Ectodermal cell (in vitro differentiated cells): ENCODE measurements around the gene ITPK1.
"Not testable (repeated sequence)": the region's sequence is repeated elsewhere in the genome, so short reads cannot be mapped to it uniquely, and the experiment has no call there.

Experiments used
- H3K27ac ChIP-seq: 2 replicates; pipeline ENCODE4 v1.7.0; 2013; ENCODE audit warnings: mild to moderate bottlenecking, low read depth, low read length; ENCODE audit not compliant: insufficient read depth, poor library complexity, severe bottlenecking
- H3K27me3 ChIP-seq: 2 replicates; pipeline ENCODE4 v1.7.0; 2013; ENCODE audit warnings: mild to moderate bottlenecking, low read length; ENCODE audit not compliant: insufficient read depth, control insufficient read depth, poor library complexity, severe bottlenecking
- H3K36me3 ChIP-seq: one replicate; pipeline ENCODE4 v1.7.0; 2013; ENCODE audit warnings: low read length; ENCODE audit not compliant: control insufficient read depth, insufficient read depth
- H3K4me1 ChIP-seq: one replicate; pipeline ENCODE4 v1.7.0; 2013; ENCODE audit warnings: low read length; ENCODE audit not compliant: control insufficient read depth, insufficient read depth
- H3K4me3 ChIP-seq: 2 replicates; pipeline ENCODE4 v1.7.0; 2013; ENCODE audit warnings: low read depth, low read length, control low read depth; ENCODE audit not compliant: insufficient read depth
- H3K9me3 ChIP-seq: 2 replicates; pipeline ENCODE4 v1.7.0; 2013; ENCODE audit warnings: mild to moderate bottlenecking, low read length, moderate library complexity; ENCODE audit not compliant: control insufficient read depth
- WGBS, 2 experiments: methylation state at CpG; one replicate each; pipeline ENCODE4 v1.1.7; 2013; ENCODE audit warnings: missing lambda C conversion rate in 2 of 2; 5-methylcytosine and 5-hydroxymethylcytosine counted together

ITPK1 gene

GRCh38 chr14:93150227-93151208 lies 34.8 kb upstream of the ITPK1 start:
- Histone ChIP-seq H3K27ac (no peak overlapping the region), H3K27me3 (no peaks in the 10 kb centered on the region), H3K4me3 (no peak overlapping the region), H3K36me3 (no peaks in the 10 kb centered on the region), H3K4me1 (peaks cover 16% of the 10 kb centered on the region), H3K9me3 (no peaks in the 10 kb centered on the region)
- 48 to 50% methylated on average over 16 of the region's 16 CpGs for WGBS, 2 experiments

GRCh38 chr14:93148979-93149378 lies 33.3 kb upstream of the ITPK1 start:
- peaks cover 16% of the 10 kb centered on the region for H3K4me1 ChIP-seq
- H3K4me3 ChIP-seq: no peak overlapping the region
- H3K9me3 ChIP-seq: no peaks in the 10 kb centered on the region
- H3K36me3 ChIP-seq: no peaks in the 10 kb centered on the region
- no peaks in the 10 kb centered on the region for H3K27me3 ChIP-seq
- WGBS, 2 experiments: 92 to 93% methylated on average over 8 of the region's 8 CpGs
- no peak overlapping the region for H3K27ac ChIP-seq

GRCh38 chr14:93146119-93146518 lies 30.4 kb upstream of the ITPK1 start:
- Histone ChIP-seq H3K36me3 (no peaks in the 10 kb centered on the region), H3K4me1 (peaks cover 16% of the 10 kb centered on the region), H3K4me3 (no peak overlapping the region), H3K9me3 (no peaks in the 10 kb centered on the region), H3K27me3 (no peaks in the 10 kb centered on the region), H3K27ac (no peak overlapping the region)
- 93 to 95% methylated on average over 9 of the region's 9 CpGs for WGBS, 2 experiments

- no peaks in the 10 kb centered on the region for H3K36me3 ChIP-seq
- H3K27ac ChIP-seq: no peak overlapping the region
- no peaks in the 10 kb centered on the region for H3K27me3 ChIP-seq
- no peak overlapping the region for H3K4me3 ChIP-seq
- WGBS, 2 experiments: 93% methylated on average over 13 of the region's 13 CpGs
- H3K9me3 ChIP-seq: no peaks in the 10 kb centered on the region
- H3K4me1 ChIP-seq: peaks cover 4% of the 10 kb centered on the region
These were observed 27.3 kb upstream of the ITPK1 start for GRCh38 chr14:93142854-93143652.

GRCh38 chr14:93137864-93138263 lies 22.1 kb upstream of the ITPK1 start:
- Histone ChIP-seq H3K27me3 (no peaks in the 10 kb centered on the region), H3K9me3 (no peaks in the 10 kb centered on the region), H3K4me3 (no peak overlapping the region), H3K27ac (no peak overlapping the region), H3K36me3 (no peaks in the 10 kb centered on the region), H3K4me1 (no peaks in the 10 kb centered on the region)
- 83 to 84% methylated on average over 17 of the region's 17 CpGs for WGBS, 2 experiments

GRCh38 chr14:93136508-93136907 lies 20.8 kb upstream of the ITPK1 start:
- not testable (repeated sequence) for H3K27ac ChIP-seq, H3K27me3 ChIP-seq, H3K4me1 ChIP-seq, H3K36me3 ChIP-seq, H3K9me3 ChIP-seq, H3K4me3 ChIP-seq
- WGBS, 2 experiments: 94 to 95% methylated on average over 13 of the region's 13 CpGs

GRCh38 chr14:93136009-93136408 lies 20.3 kb upstream of the ITPK1 start:
- no peaks in the 10 kb centered on the region for H3K9me3 ChIP-seq
- 86 to 89% methylated on average over 8 of the region's 8 CpGs for WGBS, 2 experiments
- H3K36me3 ChIP-seq: no peaks in the 10 kb centered on the region
- no peak overlapping the region for H3K4me3 ChIP-seq
- no peak overlapping the region for H3K27ac ChIP-seq
- no peaks in the 10 kb centered on the region for H3K27me3 ChIP-seq
- no peaks in the 10 kb centered on the region for H3K4me1 ChIP-seq

- H3K9me3 ChIP-seq: no peaks in the 10 kb centered on the region
- H3K36me3 ChIP-seq: no peaks in the 10 kb centered on the region
- no peaks in the 10 kb centered on the region for H3K27me3 ChIP-seq
- 92% methylated on average over 5 of the region's 5 CpGs for WGBS, 2 experiments
- H3K27ac ChIP-seq: no peak overlapping the region
- no peaks in the 10 kb centered on the region for H3K4me1 ChIP-seq
- no peak overlapping the region for H3K4me3 ChIP-seq
These were observed 19.7 kb upstream of the ITPK1 start for GRCh38 chr14:93135399-93135798.

- Histone ChIP-seq H3K4me1 (no peaks in the 10 kb centered on the region), H3K9me3 (no peaks in the 10 kb centered on the region), H3K27ac (no peak overlapping the region), H3K36me3 (no peaks in the 10 kb centered on the region), H3K27me3 (no peaks in the 10 kb centered on the region), H3K4me3 (no peak overlapping the region)
- WGBS, 2 experiments: 91 to 93% methylated on average over 8 of the region's 8 CpGs
These were observed 17.7 kb upstream of the ITPK1 start for GRCh38 chr14:93133464-93133863.

- 79 to 84% methylated on average over 8 of the region's 8 CpGs for WGBS, 2 experiments
- no peaks in the 10 kb centered on the region for H3K9me3 ChIP-seq
- no peak overlapping the region for H3K4me3 ChIP-seq
- no peak overlapping the region for H3K27ac ChIP-seq
- no peaks in the 10 kb centered on the region for H3K4me1 ChIP-seq
- no peaks in the 10 kb centered on the region for H3K27me3 ChIP-seq
- no peaks in the 10 kb centered on the region for H3K36me3 ChIP-seq
These were observed 16.8 kb upstream of the ITPK1 start for GRCh38 chr14:93132472-93133065.
